Glutamatergic neuron (in vitro differentiated cells): ENCODE data around the gene PHKB. TPM values are rescaled to one million over a fixed set of nuclear protein-coding genes. Genes with fewer than 3 reads are reported as not detected.

Source experiments
- DNase-seq: peaks from one replicate; pipeline ENCODE4 v3.0.0; 2022
- H3K27ac Mint-ChIP-seq: one replicate; pipeline ENCODE4 v1.8.0; 2020; ENCODE audit warnings: mild to moderate bottlenecking, mixed read lengths, inconsistent platforms; ENCODE audit not compliant: unreplicated experiment
- H3K27me3 Mint-ChIP-seq: one replicate; pipeline ENCODE4 v1.8.0; 2020; ENCODE audit warnings: mild to moderate bottlenecking, moderate library complexity, mixed read lengths, inconsistent platforms; ENCODE audit not compliant: unreplicated experiment
- H3K36me3 Mint-ChIP-seq: one replicate; pipeline ENCODE4 v1.8.0; 2020; ENCODE audit warnings: mild to moderate bottlenecking, mixed read lengths, inconsistent platforms; ENCODE audit not compliant: unreplicated experiment
- H3K4me1 Mint-ChIP-seq: one replicate; pipeline ENCODE4 v1.8.0; 2020; ENCODE audit warnings: mild to moderate bottlenecking, low read depth, mixed read lengths, inconsistent platforms; ENCODE audit not compliant: unreplicated experiment
- H3K4me3 Mint-ChIP-seq: one replicate; pipeline ENCODE4 v1.8.0; 2020; ENCODE audit warnings: mild to moderate bottlenecking, mixed read lengths, inconsistent platforms; ENCODE audit not compliant: unreplicated experiment
- H3K9me3 Mint-ChIP-seq: one replicate; pipeline ENCODE4 v1.8.0; 2020; ENCODE audit warnings: mild to moderate bottlenecking, moderate library complexity, mixed read lengths, inconsistent platforms; ENCODE audit not compliant: unreplicated experiment
- total RNA-seq: library from RNA; stranded (reverse); fragmentation: NEBNext Ultra II Directional; extraction: Animal tissue kit (Norgen Biotek cat#: 25700); gene quantifications from one replicate; pipeline ENCODE4 v1.2.1, GENCODE V29; 2021; ENCODE audit not compliant: unreplicated experiment
- TF ChIP-seq, protein P1 (sequence below): fragments of 200-600 bp; sonication (generic); IDR thresholded peaks from one replicate; pipeline ENCODE4 v1.5.0; 2021; ENCODE audit not compliant: partially characterized antibody, unreplicated experiment

PHKB gene
- total RNA-seq, 1 donor from 2014 or later = 123 TPM

GRCh38 chr16:47687694-47688093, 226.6 kb downstream of the PHKB start:
- H3K4me1 Mint-ChIP-seq = peaks cover 1% of the 10 kb centered on the region
- no peak for DNase-seq
- TF ChIP-seq, protein P1, sequence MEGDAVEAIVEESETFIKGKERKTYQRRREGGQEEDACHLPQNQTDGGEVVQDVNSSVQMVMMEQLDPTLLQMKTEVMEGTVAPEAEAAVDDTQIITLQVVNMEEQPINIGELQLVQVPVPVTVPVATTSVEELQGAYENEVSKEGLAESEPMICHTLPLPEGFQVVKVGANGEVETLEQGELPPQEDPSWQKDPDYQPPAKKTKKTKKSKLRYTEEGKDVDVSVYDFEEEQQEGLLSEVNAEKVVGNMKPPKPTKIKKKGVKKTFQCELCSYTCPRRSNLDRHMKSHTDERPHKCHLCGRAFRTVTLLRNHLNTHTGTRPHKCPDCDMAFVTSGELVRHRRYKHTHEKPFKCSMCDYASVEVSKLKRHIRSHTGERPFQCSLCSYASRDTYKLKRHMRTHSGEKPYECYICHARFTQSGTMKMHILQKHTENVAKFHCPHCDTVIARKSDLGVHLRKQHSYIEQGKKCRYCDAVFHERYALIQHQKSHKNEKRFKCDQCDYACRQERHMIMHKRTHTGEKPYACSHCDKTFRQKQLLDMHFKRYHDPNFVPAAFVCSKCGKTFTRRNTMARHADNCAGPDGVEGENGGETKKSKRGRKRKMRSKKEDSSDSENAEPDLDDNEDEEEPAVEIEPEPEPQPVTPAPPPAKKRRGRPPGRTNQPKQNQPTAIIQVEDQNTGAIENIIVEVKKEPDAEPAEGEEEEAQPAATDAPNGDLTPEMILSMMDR = no peak
- no peaks in the 10 kb centered on the region for H3K27me3 Mint-ChIP-seq
- H3K36me3 Mint-ChIP-seq = no peaks in the 10 kb centered on the region
- peak overlapping the region; percentile 15 for H3K27ac Mint-ChIP-seq
- H3K4me3 Mint-ChIP-seq = no peak overlapping the region
- H3K9me3 Mint-ChIP-seq = peaks cover 4% of the 10 kb centered on the region

DNA sequence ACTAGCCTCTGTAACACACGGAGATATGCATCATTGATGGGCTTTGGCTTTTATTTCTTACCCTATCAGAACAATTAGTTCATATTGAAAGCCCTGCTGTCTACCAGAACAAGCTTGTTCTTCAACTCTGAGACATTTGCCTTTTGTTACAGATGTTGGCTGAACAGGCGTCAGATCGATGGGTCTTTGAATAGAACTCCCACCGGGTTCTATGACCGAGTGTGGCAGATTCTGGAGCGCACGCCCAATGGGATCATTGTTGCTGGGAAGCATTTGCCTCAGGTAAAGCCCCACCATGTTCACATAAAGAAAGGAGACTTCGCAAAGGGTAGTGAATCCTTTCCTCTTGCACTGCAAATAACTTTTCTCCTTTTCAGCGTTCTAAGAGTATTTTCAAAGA, 232.1 kb downstream of the PHKB start:
- Mint-ChIP-seq H3K4me1 (no peaks in the 10 kb centered on the region), H3K27me3 (no peaks in the 10 kb centered on the region), H3K4me3 (no peak overlapping the region), H3K9me3 (no peaks in the 10 kb centered on the region), H3K36me3 (peaks cover 5% of the 10 kb centered on the region), H3K27ac (no peak overlapping the region)
- TF ChIP-seq, protein P1 = no peak
- DNase-seq = no peak

DNA sequence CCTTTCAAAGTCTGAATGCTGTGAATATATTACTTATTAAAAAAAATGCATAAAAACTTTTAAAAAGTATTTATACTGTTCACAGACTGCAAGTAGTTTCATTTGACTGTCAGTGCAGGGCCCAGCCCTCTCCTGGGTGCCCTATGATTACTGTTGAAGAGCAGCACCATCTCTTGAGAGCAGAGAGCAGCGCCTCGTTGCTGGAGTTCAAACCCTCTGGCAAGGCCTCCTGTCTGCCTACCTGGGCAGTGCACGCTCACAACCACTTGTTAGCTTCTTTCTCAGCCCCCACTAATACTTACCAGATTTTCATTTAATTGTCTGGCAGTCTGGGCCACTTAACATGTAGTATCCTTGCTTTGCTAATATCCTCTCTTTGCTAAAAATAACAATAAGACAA, 233.4 kb downstream of the PHKB start:
- DNase-seq = no peak
- H3K27ac Mint-ChIP-seq = no peak overlapping the region
- H3K9me3 Mint-ChIP-seq = peaks cover under 1% of the 10 kb centered on the region
- TF ChIP-seq, protein P1 = no peak
- H3K4me1 Mint-ChIP-seq = peaks cover 2% of the 10 kb centered on the region
- peaks cover 5% of the 10 kb centered on the region for H3K36me3 Mint-ChIP-seq
- no peaks in the 10 kb centered on the region for H3K27me3 Mint-ChIP-seq
- no peak overlapping the region for H3K4me3 Mint-ChIP-seq

DNA sequence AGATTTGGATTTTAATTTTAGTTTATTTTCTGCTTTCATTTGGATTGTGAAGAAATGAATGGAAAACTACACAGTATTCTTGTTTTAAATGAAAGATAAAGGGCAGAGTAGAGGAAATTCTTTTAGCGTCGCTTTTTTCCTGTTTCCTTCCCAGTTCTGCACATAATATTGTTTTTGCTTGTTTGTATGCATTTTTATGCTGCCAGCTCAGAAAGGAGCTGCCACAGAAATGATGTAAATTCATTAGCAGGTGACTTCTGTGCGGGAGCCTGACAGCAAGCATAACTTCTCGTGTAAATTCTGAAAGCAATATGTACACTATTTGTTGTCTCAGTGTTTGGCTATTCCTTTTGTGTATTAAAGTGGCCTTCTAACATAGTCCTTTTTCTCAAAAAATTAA, 234.6 kb downstream of the PHKB start:
- Mint-ChIP-seq H3K27ac (no peak overlapping the region), H3K9me3 (peaks cover 1% of the 10 kb centered on the region), H3K27me3 (no peaks in the 10 kb centered on the region), H3K4me1 (peaks cover 2% of the 10 kb centered on the region), H3K4me3 (no peak overlapping the region), H3K36me3 (peaks cover 5% of the 10 kb centered on the region)
- TF ChIP-seq, protein P1 = no peak
- DNase-seq = no peak

- Mint-ChIP-seq H3K4me1 (peaks cover 2% of the 10 kb centered on the region), H3K27me3 (peaks cover 2% of the 10 kb centered on the region), H3K36me3 (peaks cover 13% of the 10 kb centered on the region), H3K9me3 (peaks cover 3% of the 10 kb centered on the region), H3K4me3 (no peak overlapping the region), H3K27ac (no peak overlapping the region)
- DNase-seq = no peak
- TF ChIP-seq, protein P1 = no peak
Measured at GRCh38 chr16:47697826-47698225, 236.7 kb downstream of the PHKB start.
